T follicular helper cell (primary cell): Measurements from ENCODE around the gene GIGYF1.
"Not testable (repeated sequence)": the region's sequence is repeated elsewhere in the genome, so short reads cannot be mapped to it uniquely, and the experiment has no call there.

Source experiments
- DNase-seq: peaks from one replicate; pipeline ENCODE4 v3.0.0-alpha.2; 2020; ENCODE audit warnings: low read depth

GIGYF1 gene

GRCh38 chr7:100671353-100672327 is 22.4 kb downstream of the GIGYF1 start:
- no peak for DNase-seq

GRCh38 chr7:100670074-100670473 is 24.0 kb downstream of the GIGYF1 start:
- DNase-seq: no peak

- DNase-seq: not testable (repeated sequence)
Observed at GRCh38 chr7:100669106-100669505, 24.9 kb downstream of the GIGYF1 start.

GRCh38 chr7:100668069-100668449 is 26.0 kb downstream of the GIGYF1 start:
- no peak for DNase-seq

GRCh38 chr7:100667331-100668068 is 26.6 kb downstream of the GIGYF1 start:
- no peak for DNase-seq

GRCh38 chr7:100665168-100665726 is 28.8 kb downstream of the GIGYF1 start:
- DNase-seq: no peak

GRCh38 chr7:100662194-100662776 is 31.8 kb downstream of the GIGYF1 start:
- DNase-seq: not testable (repeated sequence)

- DNase-seq: no peak
Observed at GRCh38 chr7:100655908-100656674, 38.0 kb downstream of the GIGYF1 start, which contains the start of gene ACTL6B. TSS of gene ACTL6B (minus strand) at chr7:100656448. CDS start at chr7:100656354, 94 bp downstream.

GRCh38 chr7:100654908-100655831 is 38.9 kb downstream of the GIGYF1 start:
- no peak for DNase-seq

- DNase-seq: no peak
Observed at GRCh38 chr7:100649826-100650565, 44.1 kb downstream of the GIGYF1 start.

- DNase-seq: no peak
Observed at GRCh38 chr7:100642534-100642907, 51.5 kb downstream of the GIGYF1 start.

GRCh38 chr7:100641860-100642533 is 52.1 kb downstream of the GIGYF1 start:
- no peak for DNase-seq

- DNase-seq: no peak
Observed at GRCh38 chr7:100641463-100641859, 52.6 kb downstream of the GIGYF1 start, which contains the start of gene TFR2. TSS of gene TFR2 (minus strand) at chr7:100641552. CDS start at chr7:100641509, 43 bp downstream.

GRCh38 chr7:100640517-100641440 is 53.3 kb downstream of the GIGYF1 start:
- DNase-seq: no peak

- DNase-seq: no peak
Observed at GRCh38 chr7:100639995-100640516, 54.0 kb downstream of the GIGYF1 start.

GRCh38 chr7:100632951-100633717 is 60.9 kb downstream of the GIGYF1 start:
- DNase-seq: peak; percentile 28

GRCh38 chr7:100630066-100630465 is 64.0 kb downstream of the GIGYF1 start:
- no peak for DNase-seq
